NB4 (cell line): ENCODE results near the gene PLA2G4E.

Experiments used
- POLR2A ChIP-seq: IDR thresholded peaks from 2 replicates; pipeline ENCODE4 v1.6.1; 2011; ENCODE audit warnings: mild to moderate bottlenecking; ENCODE audit not compliant: insufficient read length; ENCODE audit errors: extremely low read depth
- TF ChIP-seq, protein P1 (sequence below): IDR thresholded peaks from one replicate; pipeline ENCODE4 v1.5.1; 2012; ENCODE audit warnings: low read depth, low read length
- TF ChIP-seq, protein P2 (sequence below): IDR thresholded peaks from 2 replicates; pipeline ENCODE4 v1.6.1; 2011; ENCODE audit warnings: low read depth, low read length

- TF ChIP-seq, protein P1, sequence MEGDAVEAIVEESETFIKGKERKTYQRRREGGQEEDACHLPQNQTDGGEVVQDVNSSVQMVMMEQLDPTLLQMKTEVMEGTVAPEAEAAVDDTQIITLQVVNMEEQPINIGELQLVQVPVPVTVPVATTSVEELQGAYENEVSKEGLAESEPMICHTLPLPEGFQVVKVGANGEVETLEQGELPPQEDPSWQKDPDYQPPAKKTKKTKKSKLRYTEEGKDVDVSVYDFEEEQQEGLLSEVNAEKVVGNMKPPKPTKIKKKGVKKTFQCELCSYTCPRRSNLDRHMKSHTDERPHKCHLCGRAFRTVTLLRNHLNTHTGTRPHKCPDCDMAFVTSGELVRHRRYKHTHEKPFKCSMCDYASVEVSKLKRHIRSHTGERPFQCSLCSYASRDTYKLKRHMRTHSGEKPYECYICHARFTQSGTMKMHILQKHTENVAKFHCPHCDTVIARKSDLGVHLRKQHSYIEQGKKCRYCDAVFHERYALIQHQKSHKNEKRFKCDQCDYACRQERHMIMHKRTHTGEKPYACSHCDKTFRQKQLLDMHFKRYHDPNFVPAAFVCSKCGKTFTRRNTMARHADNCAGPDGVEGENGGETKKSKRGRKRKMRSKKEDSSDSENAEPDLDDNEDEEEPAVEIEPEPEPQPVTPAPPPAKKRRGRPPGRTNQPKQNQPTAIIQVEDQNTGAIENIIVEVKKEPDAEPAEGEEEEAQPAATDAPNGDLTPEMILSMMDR: no peak
- TF ChIP-seq POLR2A: no peak
- TF ChIP-seq, protein P2, sequence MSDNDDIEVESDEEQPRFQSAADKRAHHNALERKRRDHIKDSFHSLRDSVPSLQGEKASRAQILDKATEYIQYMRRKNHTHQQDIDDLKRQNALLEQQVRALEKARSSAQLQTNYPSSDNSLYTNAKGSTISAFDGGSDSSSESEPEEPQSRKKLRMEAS: no peak
These were observed 31.8 kb downstream of the PLA2G4E start for GRCh38 chr15:41988896-41989572.
